Measurements from ENCODE around the gene BCL2L11. TPM values are rescaled to one million over a fixed set of nuclear protein-coding genes. Genes with fewer than 3 reads are reported as not detected.
A peak's percentile ranks its signal among the peaks of the same experiment; 100 is the strongest.

The BCL2L11 gene
- polyA plus RNA-seq, 3 donors, result 17.0 to 19.6 (median 17.8) TPM

- DNase-seq, result peak; percentile 78
These were observed 3.7 kb upstream of the BCL2L11 start for GRCh38 chr2:111116843-111117597.

GRCh38 chr2:111117598-111118480 lies 2.9 kb upstream of the BCL2L11 start:
- peak; percentile 24 for DNase-seq

DNA sequence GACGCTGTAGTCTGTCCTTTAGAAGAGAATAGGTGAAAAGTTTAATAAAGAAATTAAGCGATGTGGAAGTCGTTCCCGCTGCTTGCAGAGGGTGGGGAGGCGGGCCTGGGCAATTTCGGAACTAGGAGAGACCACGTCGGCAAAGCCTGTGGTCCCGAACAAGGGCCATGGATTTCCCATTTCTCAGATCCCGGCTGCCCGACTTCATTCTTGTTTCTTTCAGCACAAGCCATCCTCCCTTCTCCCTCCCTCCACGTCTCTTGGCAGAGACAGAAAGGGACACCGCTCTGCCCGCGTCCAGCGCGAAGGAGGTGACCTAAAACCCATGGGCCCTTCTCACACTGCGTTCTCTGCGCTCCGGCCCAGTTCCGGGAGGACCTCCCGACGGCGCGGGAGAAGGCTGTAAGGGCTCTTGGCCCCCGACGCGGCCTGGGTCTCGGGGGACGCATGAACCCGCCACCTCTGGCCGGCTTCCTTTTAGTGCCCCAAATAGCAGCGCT lies 2.2 kb upstream of the BCL2L11 start:
- DNase-seq, result peak; percentile 8

DNA sequence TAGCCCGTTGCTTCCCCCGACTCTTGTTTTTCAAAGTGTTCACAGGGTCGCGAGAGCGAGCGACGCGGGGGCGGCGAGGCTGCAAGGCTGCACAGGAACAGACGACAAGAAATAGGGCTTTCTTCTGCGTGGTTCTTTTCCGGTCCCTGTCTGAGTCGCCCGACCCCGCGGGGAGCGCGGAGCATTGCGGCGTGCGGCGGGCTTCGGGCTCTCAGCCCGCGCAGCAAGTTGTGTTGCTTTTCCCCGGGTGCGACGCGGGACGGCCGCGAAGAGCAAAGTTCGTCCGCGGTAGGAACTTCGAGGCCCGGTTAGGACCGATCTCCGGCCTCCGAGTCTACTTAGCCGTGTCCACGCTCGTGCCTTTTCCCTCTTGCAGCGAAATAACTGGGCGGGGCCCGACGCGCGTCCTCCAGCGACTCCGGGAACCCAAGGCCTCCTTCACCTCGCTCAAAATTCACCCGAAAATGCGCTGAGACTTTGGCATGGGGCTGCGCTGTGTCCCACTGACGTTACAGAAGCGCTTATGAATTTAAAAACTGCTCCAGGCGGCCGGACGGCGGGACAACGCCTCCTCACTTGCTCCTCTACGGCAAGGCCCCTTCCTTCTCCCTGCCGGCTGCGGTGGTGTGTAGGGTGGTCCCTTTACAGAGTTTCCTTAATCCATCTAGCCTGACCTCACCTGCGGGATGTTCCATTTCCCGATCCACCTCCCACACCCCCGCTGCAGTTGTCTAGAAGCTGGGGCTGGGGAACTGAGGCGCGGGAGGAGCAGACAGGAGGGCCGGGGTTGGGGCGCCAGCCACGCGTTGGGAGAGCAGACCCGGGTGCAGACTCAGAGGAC lies 1.5 kb upstream of the BCL2L11 start:
- DNase-seq, result peak; percentile 29

DNA sequence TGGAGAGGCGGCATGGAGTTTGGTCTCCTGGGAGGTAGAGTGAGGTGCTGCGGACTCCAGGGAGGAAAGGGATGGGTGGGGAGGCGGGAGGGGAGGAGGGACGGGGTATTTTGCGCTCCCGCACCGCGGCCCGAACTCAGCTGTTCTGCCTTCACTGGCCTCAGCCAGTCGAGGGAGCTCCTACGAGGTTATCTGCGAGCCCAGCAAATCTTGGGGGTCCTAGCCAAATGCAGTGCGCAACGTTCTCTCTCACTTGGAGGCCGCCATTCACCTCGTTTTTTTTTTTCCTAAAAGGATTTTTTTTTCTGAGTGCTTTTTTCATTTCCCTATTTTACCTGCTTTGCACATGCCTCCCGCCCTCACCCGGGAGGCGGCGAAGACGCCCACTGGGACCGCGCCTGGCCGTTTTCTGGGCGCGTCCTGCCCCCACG lies 877 bp upstream of the BCL2L11 start:
- peak; percentile 4 for DNase-seq

GRCh38 chr2:111121028-111121827 lies 514 bp downstream of the BCL2L11 start:
- peak; percentile 57 for DNase-seq

DNA sequence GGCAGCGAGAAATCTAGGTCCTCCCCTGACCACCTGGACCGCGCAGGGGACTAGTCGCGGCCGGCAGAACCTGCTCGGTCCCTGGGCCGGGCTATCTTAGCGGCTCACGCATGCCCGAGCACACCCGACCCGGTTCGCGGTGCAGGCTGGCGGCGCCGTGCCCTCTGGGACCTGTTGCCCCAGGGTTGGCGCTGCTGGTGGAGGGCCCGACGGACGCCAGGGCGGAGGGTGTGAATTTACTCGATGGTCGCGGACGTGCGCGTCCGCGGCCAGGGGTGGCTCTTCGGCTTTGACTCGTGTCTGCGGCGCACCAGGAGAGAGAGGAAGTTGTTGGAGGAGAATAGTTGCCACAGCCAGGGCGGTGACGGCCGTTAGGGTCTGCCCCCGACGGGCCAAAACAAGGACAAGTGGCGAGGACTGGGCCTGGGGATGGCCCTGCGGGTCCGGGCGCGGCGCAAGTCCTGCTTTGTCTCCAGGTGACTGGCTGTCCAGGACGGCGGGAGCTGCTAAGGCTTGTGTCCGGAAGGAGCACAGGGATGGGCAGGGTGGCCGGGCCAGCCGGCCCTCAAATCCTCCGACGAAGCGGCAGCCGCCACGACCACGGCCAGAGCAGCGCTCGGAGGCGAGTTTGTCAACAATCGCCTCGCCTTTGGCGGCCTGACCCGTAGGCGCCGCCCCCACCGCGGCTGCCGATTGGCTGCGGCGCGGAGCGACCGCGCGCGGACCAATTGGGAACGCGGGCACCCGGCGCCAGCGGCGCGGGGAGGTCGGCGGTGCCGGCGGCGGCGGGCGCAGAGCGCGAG lies 1.3 kb downstream of the BCL2L11 start:
- peak; percentile 87 for DNase-seq

- peak; percentile 66 for DNase-seq
These were observed 2.1 kb downstream of the BCL2L11 start for GRCh38 chr2:111122631-111123421.

- DNase-seq, result no peak
These were observed 3.0 kb downstream of the BCL2L11 start for GRCh38 chr2:111123751-111124150.

DNA sequence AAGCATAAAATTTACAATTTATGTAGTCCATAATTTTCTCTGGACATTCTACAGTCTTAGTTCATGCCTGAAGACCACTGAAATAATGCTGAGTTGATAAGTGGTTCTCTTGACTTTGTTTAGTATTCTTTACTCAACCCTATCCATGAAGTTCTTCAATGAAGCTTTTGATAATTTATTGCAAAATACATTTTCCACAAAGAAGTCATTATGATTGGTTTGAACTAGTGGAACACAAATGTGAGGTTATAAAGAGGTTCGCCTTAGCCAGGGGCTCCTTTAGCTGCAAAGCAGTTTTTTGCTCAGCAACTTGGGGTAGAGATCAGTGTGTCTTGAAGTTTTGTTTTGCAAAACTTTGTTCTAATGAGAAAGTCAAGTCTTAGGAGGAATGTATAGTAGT lies 5.9 kb downstream of the BCL2L11 start:
- no peak for DNase-seq

DNA sequence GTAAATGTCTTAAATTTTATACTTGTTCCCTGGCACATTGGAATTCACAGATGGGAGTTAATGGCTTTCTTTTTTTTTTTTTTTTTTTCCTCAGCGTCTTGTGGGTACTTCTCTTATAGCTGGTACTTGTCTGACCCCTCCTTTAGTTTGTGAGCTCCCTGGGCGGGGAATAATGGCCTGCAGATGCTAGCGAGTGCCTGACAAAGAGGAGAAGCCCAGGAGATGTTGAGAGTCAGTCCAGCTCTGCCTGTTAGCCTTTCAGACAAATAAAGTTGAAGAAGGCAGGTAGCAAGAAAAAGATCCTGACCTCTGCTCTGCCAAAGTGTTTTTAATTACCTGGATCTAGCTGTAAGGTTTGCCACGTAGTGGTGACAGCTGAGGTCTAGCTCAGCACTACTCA lies 6.6 kb downstream of the BCL2L11 start:
- no peak for DNase-seq

DNA sequence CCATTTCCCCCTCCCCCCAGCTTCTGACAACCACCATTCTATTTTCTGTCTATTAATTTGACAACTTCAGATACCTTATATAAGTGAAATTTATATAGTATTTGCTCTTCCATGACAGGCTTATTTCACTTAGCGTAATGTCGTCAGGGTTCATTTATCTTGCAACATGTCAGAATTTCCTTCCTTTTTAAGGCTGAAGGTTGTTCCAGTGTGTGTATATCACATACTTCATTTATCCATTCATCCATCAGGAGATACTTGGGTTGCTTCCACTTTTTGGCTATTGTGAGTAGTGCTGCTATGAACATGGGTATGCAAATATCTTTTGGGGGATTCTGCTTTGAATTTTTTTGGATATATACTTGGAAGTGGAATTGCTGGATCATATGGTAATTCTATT lies 7.4 kb downstream of the BCL2L11 start:
- no peak for DNase-seq

DNA sequence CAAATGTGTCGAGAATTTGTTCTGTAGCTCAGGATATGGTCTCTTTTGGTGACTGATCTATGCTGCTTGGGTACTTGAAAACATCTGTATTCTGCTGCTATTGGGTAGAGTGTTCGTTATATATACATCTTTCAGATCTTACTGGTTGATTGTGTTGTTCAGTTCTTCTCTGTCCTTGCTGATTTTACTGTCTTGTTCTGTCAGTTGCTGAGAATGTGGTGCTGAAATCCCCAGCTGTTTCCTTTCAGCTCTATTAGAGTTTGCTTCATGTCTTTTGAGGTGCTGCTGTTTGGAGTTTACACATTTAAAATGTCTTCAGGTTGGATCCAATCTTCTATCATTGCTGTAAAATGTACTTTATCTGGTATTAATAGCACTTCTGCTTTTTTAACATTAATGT lies 12.9 kb downstream of the BCL2L11 start:
- no peak for DNase-seq

DNA sequence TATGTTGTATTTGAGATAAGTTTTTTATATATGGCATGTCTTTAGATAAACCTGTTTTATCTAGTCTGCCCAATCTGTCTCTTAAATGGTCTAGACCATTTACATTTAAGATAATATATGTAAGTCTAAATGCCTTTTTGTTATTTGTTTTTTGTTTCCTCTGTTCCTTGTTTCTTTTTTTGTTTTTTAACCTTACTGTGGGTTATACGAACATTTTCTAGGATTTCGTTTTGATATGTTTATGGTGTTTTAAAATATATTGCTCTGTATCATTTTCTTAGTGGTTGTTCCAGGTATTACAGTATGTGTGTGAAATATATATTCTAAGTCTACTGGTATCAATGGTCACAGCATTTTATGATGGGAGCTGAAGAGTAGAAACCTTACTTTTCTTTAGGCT lies 13.3 kb downstream of the BCL2L11 start:
- DNase-seq, result no peak

DNA sequence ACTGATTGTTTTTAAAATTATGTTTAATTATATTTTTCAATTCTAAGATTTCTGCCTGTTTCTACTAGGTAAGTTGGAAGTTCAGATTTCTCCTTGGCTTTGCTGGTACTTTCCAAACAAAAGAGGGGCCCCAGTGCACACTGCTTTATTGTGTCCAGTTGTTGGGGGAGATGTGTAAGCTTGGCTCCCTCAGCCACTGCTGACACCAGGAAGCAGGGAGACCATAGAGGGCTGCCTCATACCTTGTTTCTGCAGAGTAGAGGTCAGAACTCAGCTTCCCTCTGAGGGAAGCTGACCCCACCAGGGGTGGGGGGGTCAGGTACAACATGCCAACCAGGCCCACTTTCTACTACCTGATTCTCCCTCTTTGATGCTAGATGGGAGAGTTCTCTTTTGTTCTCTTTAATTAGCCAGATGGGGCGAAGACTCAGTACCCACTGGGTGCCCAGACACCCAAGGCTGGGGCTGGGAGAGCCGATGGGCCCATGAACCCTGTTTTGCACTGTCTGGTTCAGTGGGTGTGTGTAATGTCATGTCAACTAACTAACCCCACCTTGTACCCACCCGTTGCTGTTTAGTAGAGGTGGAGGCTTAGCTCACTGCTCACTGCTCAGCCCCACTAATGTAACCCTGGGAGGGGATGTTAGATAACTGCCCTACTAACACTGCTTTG lies 14.7 kb downstream of the BCL2L11 start:
- DNase-seq, result no peak

DNA sequence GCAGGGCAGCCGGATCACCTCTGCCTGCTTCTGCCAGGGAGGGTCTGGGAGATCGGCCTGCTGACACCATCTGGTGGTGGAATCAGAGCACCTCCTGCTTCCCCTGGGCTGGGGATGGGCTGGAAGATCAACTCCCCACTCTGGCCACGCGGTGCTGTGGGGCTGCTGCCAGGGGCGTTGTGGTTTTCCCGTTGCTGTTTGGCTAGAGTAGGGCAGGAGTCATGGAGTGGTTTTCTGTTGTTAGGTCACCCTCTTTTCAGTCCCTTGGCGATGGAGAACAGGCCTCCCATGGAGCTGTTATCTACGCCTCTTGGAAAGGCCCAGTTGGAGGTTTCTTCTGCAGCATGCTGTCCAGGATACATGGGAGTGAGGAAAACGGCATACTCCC lies 15.2 kb downstream of the BCL2L11 start:
- DNase-seq, result no peak

DNA sequence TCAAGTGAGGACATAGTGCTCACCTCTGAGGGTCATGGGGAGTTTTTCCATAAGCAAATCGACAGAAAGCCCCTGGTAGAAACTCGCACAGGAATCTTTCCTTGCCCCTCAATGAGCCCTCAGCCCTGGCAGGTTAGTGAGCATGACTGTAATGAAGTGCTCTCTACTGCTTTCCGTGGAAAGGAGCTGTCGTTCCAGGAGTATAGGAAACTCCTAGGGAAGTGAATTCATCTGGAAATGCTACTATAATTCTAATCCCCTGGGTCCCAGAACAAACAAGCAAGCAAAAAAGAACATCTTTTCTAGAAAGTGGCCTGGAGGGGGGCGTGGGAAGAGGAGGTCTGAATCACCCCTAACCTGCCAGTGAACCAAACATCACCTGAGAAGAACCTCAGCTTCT lies 18.1 kb downstream of the BCL2L11 start:
- DNase-seq, result no peak

GRCh38 chr2:111139637-111140317 lies 19.1 kb downstream of the BCL2L11 start:
- no peak for DNase-seq

Data from renal pelvis (tissue), 4 donors.